ENCODE data around the gene SEMA5A. TPM values are rescaled to one million over a fixed set of nuclear protein-coding genes. Genes with fewer than 3 reads are reported as not detected.

The SEMA5A gene
- polyA plus RNA-seq, 1 experiment = 98.4 TPM

GRCh38 chr5:9051779-9052178 is 494.1 kb downstream of the SEMA5A start:
- CTCF ChIA-PET = interaction anchor here (1.7 kb wide), 1 partner anchor 125 kb away, joined by 3 read pairs; no protein-coding TSS in a partner anchor
- no peak for DNase-seq (ENCODE audit: low read depth)
- peaks cover 6% of the 10 kb centered on the region for H3K36me3 ChIP-seq (ENCODE audit: control insufficient read depth, insufficient read depth, low read length)
- H3K4me3 ChIP-seq (ENCODE audit: low read depth, low read length) = no peak overlapping the region
- TF ChIP-seq, protein P1, sequence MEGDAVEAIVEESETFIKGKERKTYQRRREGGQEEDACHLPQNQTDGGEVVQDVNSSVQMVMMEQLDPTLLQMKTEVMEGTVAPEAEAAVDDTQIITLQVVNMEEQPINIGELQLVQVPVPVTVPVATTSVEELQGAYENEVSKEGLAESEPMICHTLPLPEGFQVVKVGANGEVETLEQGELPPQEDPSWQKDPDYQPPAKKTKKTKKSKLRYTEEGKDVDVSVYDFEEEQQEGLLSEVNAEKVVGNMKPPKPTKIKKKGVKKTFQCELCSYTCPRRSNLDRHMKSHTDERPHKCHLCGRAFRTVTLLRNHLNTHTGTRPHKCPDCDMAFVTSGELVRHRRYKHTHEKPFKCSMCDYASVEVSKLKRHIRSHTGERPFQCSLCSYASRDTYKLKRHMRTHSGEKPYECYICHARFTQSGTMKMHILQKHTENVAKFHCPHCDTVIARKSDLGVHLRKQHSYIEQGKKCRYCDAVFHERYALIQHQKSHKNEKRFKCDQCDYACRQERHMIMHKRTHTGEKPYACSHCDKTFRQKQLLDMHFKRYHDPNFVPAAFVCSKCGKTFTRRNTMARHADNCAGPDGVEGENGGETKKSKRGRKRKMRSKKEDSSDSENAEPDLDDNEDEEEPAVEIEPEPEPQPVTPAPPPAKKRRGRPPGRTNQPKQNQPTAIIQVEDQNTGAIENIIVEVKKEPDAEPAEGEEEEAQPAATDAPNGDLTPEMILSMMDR (IDR thresholded peaks at IDR 0.05; ENCODE audit: insufficient read depth, low read depth, low read length) = no peak
- H3K27me3 ChIP-seq (ENCODE audit: control insufficient read depth, insufficient read depth, low read length) = no peaks in the 10 kb centered on the region
- POLR2A ChIA-PET = no interaction called here

DNA sequence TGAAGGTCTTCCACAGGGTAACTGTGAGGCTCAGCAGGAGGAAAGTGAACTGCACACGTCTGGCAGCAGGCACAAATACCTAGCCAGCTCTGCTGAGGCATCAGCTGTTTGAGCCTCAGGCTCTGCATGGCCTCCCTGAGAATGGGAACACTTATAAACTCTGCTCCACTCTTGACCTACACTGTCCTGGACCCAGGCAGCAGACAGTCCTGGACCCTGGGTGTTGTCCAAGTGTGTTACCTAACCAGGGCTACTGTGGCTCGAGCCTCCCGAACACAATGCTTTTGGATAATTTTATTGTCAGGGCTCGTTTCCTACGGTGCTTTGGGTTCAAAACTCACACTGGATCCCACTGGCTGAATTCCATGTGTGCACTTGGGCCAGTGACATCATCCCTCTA is 497.9 kb downstream of the SEMA5A start:
- no peak overlapping the region for H3K4me3 ChIP-seq (ENCODE audit: low read depth, low read length)
- ChIA-PET POLR2A (no interaction called here), CTCF (interaction anchor here (0.6 kb wide), 1 partner anchor 19 kb away, joined by 3 read pairs; no protein-coding TSS in a partner anchor)
- H3K27me3 ChIP-seq (ENCODE audit: control insufficient read depth, insufficient read depth, low read length) = no peaks in the 10 kb centered on the region
- TF ChIP-seq, protein P1 (IDR thresholded peaks at IDR 0.05; ENCODE audit: insufficient read depth, low read depth, low read length) = no peak
- peaks cover 7% of the 10 kb centered on the region for H3K36me3 ChIP-seq (ENCODE audit: control insufficient read depth, insufficient read depth, low read length)
- no peak for DNase-seq (ENCODE audit: low read depth)

DNA sequence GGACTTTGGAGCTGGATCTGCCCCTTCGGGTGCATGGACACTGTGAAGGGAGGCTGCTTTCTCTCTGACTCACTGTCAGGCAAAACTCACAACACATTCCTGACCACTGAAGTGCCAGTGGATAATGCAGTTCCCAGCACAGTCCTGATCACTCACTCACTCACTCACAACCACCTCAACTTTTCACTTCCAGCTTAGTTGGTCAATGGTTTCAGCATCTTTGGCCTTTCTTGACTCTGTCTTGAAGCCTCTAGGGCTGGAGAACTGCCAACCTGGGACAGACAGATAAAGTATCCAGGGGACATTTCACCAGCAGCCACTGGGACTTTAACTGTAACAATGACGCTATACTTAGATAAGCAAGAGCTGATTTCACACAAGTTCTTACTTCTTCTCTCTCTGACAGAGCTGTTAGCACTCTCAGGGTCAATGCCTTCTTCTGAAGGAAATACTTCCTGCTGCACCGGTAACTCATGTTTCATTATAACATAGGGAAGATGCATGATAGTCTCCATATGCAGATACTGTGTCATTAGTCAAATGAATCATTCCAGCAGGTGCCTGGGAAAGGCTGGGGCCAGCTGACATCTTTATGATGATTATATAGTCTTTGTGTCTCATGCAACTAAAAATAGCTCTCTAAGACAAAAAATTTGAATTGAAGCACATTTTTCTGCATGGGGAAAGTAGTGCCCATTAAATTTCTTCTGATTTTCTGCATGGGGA is 499.0 kb downstream of the SEMA5A start:
- TF ChIP-seq, protein P1 (IDR thresholded peaks at IDR 0.05; ENCODE audit: insufficient read depth, low read depth, low read length) = no peak
- peaks cover 9% of the 10 kb centered on the region for H3K36me3 ChIP-seq (ENCODE audit: control insufficient read depth, insufficient read depth, low read length)
- CTCF ChIA-PET = interaction anchor here (1.9 kb wide), 1 partner anchor 8 kb away, joined by 7 read pairs; no protein-coding TSS in a partner anchor
- POLR2A ChIA-PET = interaction anchor here (0.5 to 0.8 kb wide), 2 partner anchors 33 to 420 kb away, joined by 3 read pairs; no protein-coding TSS in a partner anchor
- H3K27me3 ChIP-seq (ENCODE audit: control insufficient read depth, insufficient read depth, low read length) = no peaks in the 10 kb centered on the region
- DNase-seq (ENCODE audit: low read depth) = peak; percentile 86
- H3K4me3 ChIP-seq (ENCODE audit: low read depth, low read length) = no peak overlapping the region

GRCh38 chr5:9045946-9046345 is 499.9 kb downstream of the SEMA5A start:
- POLR2A ChIA-PET = interaction anchor here (0.8 kb wide), 1 partner anchor 32 kb away, joined by 3 read pairs; no protein-coding TSS in a partner anchor
- H3K27me3 ChIP-seq (ENCODE audit: control insufficient read depth, insufficient read depth, low read length) = no peaks in the 10 kb centered on the region
- peaks cover 10% of the 10 kb centered on the region for H3K36me3 ChIP-seq (ENCODE audit: control insufficient read depth, insufficient read depth, low read length)
- H3K4me3 ChIP-seq (ENCODE audit: low read depth, low read length) = no peak overlapping the region
- CTCF ChIA-PET = interaction anchor here (1.9 kb wide), 1 partner anchor 9 kb away, joined by 7 read pairs; no protein-coding TSS in a partner anchor
- TF ChIP-seq, protein P1 (IDR thresholded peaks at IDR 0.05; ENCODE audit: insufficient read depth, low read depth, low read length) = no peak
- no peak for DNase-seq (ENCODE audit: low read depth)

DNA sequence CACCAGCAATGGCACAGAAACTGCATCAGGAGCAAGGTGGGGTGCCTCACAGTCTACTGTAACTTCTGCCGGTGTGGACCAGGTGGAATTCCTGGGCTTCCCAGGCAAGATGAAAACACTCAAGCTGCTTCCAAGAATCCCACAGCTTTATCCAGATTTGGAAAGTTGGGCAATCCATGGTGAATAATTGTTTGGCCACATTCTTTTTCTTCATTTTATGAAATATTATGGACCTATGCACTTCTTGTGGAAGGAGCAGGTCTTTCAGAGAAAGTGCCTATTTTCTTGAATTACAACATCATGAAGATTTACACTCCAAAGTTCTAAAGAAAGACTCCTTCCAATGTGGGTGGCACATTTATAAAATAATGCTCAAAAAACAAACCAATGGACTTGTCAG is 503.6 kb downstream of the SEMA5A start:
- Histone ChIP-seq H3K27me3 (ENCODE audit: control insufficient read depth, insufficient read depth, low read length) (no peaks in the 10 kb centered on the region), H3K4me3 (ENCODE audit: low read depth, low read length) (no peak overlapping the region), H3K36me3 (ENCODE audit: control insufficient read depth, insufficient read depth, low read length) (peaks cover 10% of the 10 kb centered on the region)
- ChIA-PET POLR2A (no interaction called here), CTCF (interaction anchor here (0.6 to 0.9 kb wide), 2 partner anchors 16 to 723 kb away, joined by 3 read pairs; no protein-coding TSS in a partner anchor)
- TF ChIP-seq, protein P1 (IDR thresholded peaks at IDR 0.05; ENCODE audit: insufficient read depth, low read depth, low read length) = no peak
- no peak for DNase-seq (ENCODE audit: low read depth)

All from BJ (cell line).